ENCODE results near the gene CPLX4. TPM values are rescaled to one million over a fixed set of nuclear protein-coding genes. Genes with fewer than 3 reads are reported as not detected.

The CPLX4 gene
- total RNA-seq, 2 experiments from 2014 or later, result not detected

- Histone ChIP-seq H3K4me1 (ENCODE audit: insufficient read depth, low read length) (no peaks in the 10 kb centered on the region), H3K36me3 (ENCODE audit: insufficient read depth, low read length) (no peaks in the 10 kb centered on the region), H3K27ac (ENCODE audit: low read depth in 1 of 2, low read length in 2 of 2) (no peak overlapping the region), H3K9me3 (ENCODE audit: control insufficient read depth in 1 of 2, insufficient read depth in 1 of 2, low read length in 2 of 2) (no peaks in the 10 kb centered on the region), H3K27me3 (ENCODE audit: control insufficient read depth in 1 of 2, insufficient read depth in 2 of 2, low read length in 2 of 2) (peaks cover 45 to 71% of the 10 kb centered on the region in 2 experiments), H3K4me3 (ENCODE audit: low read length) (no peak overlapping the region)
- CTCF ChIA-PET, result interaction anchor here (1.4 kb wide), 1 partner anchor 122 kb away, joined by 4 read pairs; no protein-coding TSS in a partner anchor
- Mint-ChIP-seq H3K36me3 (ENCODE audit: low read depth) (no peaks in the 10 kb centered on the region), H3K27ac (no peak overlapping the region), H3K4me1 (ENCODE audit: low read depth) (no peaks in the 10 kb centered on the region), H3K27me3 (peaks cover 88% of the 10 kb centered on the region), H3K4me3 (no peak overlapping the region), H3K9me3 (no peaks in the 10 kb centered on the region)
- intact Hi-C loops (cut with DNase I, micrococcal nuclease), result no loop called here
- TF ChIP-seq CTCF (IDR thresholded peaks at IDR 0.05), result no peak
- ATAC-seq (ENCODE audit: poor library complexity), result no peak
- no peak for DNase-seq
- POLR2A ChIA-PET, result no interaction called here
Observed at GRCh38 chr18:59279722-59280121, 38.7 kb downstream of the CPLX4 start.

DNA sequence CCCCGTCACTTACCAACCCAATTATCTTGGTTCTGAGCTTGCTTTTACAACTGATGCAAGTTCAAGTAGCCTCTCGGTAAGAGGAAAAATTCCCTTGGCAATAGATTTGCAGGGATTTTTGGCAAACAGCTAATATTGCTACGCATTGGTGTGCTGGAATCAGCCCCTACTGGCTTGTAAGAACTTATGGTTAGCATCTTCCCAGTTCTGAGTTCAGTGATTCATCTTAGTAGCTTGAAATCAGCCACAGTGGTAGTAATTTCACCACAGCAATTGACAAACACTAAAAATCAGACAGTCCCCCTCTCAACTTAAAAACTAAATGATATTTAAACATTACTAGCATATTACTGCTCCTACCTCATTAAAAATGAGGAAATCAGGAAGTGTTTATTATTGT lies 39.3 kb downstream of the CPLX4 start:
- ATAC-seq (ENCODE audit: poor library complexity), result no peak
- H3K27ac ChIP-seq (ENCODE audit: low read depth in 1 of 2, low read length in 2 of 2), result no peak overlapping the region
- Mint-ChIP-seq H3K27ac (no peak overlapping the region), H3K4me1 (ENCODE audit: low read depth) (no peaks in the 10 kb centered on the region), H3K9me3 (no peaks in the 10 kb centered on the region), H3K36me3 (ENCODE audit: low read depth) (no peaks in the 10 kb centered on the region), H3K27me3 (peaks cover 88% of the 10 kb centered on the region), H3K4me3 (no peak overlapping the region)
- no peaks in the 10 kb centered on the region for H3K4me1 ChIP-seq (ENCODE audit: insufficient read depth, low read length)
- POLR2A ChIA-PET, result no interaction called here
- H3K36me3 ChIP-seq (ENCODE audit: insufficient read depth, low read length), result no peaks in the 10 kb centered on the region
- peaks cover 50 to 76% of the 10 kb centered on the region in 2 experiments for H3K27me3 ChIP-seq (ENCODE audit: control insufficient read depth in 1 of 2, insufficient read depth in 2 of 2, low read length in 2 of 2)
- intact Hi-C loops (cut with DNase I, micrococcal nuclease), result no loop called here
- DNase-seq, result no peak
- no peak for TF ChIP-seq CTCF (IDR thresholded peaks at IDR 0.05)
- H3K9me3 ChIP-seq (ENCODE audit: control insufficient read depth in 1 of 2, insufficient read depth in 1 of 2, low read length in 2 of 2), result peaks cover 0 to 5% of the 10 kb centered on the region in 2 experiments
- H3K4me3 ChIP-seq (ENCODE audit: low read length), result no peak overlapping the region
- CTCF ChIA-PET, result interaction anchor here (1.4 kb wide), 1 partner anchor 123 kb away, joined by 4 read pairs; no protein-coding TSS in a partner anchor

GRCh38 chr18:59278793-59279192 lies 39.7 kb downstream of the CPLX4 start:
- Mint-ChIP-seq H3K27ac (no peak overlapping the region), H3K9me3 (no peaks in the 10 kb centered on the region), H3K27me3 (peaks cover 88% of the 10 kb centered on the region), H3K4me1 (ENCODE audit: low read depth) (no peaks in the 10 kb centered on the region), H3K36me3 (ENCODE audit: low read depth) (no peaks in the 10 kb centered on the region), H3K4me3 (no peak overlapping the region)
- ATAC-seq (ENCODE audit: poor library complexity) (no peak), DNase-seq (no peak)
- Histone ChIP-seq H3K36me3 (ENCODE audit: insufficient read depth, low read length) (no peaks in the 10 kb centered on the region), H3K27me3 (ENCODE audit: control insufficient read depth in 1 of 2, insufficient read depth in 2 of 2, low read length in 2 of 2) (peaks cover 54 to 80% of the 10 kb centered on the region in 2 experiments), H3K4me1 (ENCODE audit: insufficient read depth, low read length) (peaks cover 3% of the 10 kb centered on the region), H3K4me3 (ENCODE audit: low read length) (no peak overlapping the region), H3K27ac (ENCODE audit: low read depth in 1 of 2, low read length in 2 of 2) (no peak overlapping the region), H3K9me3 (ENCODE audit: control insufficient read depth in 1 of 2, insufficient read depth in 1 of 2, low read length in 2 of 2) (peaks cover 0 to 9% of the 10 kb centered on the region in 2 experiments)
- CTCF ChIA-PET, result interaction anchor here (1.4 kb wide), 1 partner anchor 123 kb away, joined by 4 read pairs; no protein-coding TSS in a partner anchor
- POLR2A ChIA-PET, result no interaction called here
- TF ChIP-seq CTCF (IDR thresholded peaks at IDR 0.05), result no peak
- intact Hi-C loops (cut with DNase I, micrococcal nuclease), result no loop called here
